Loucy (cell line): ENCODE data around the gene EID2.

ENCODE experiments used
- EZH2phosphoT487 ChIP-seq: fragments of 200-600 bp; IDR thresholded peaks from 2 replicates; pipeline ENCODE4 v1.6.1; 2018; ENCODE audit warnings: antibody characterized with exemption, mild to moderate bottlenecking, moderate library complexity, borderline replicate concordance
- TF ChIP-seq, protein P1 (sequence below): fragments of 200-600 bp; sonication (generic); conservative IDR thresholded peaks from 2 replicates; pipeline ENCODE4 v1.5.1; 2014; ENCODE audit warnings: mild to moderate bottlenecking, antibody characterized with exemption, low read length

DNA sequence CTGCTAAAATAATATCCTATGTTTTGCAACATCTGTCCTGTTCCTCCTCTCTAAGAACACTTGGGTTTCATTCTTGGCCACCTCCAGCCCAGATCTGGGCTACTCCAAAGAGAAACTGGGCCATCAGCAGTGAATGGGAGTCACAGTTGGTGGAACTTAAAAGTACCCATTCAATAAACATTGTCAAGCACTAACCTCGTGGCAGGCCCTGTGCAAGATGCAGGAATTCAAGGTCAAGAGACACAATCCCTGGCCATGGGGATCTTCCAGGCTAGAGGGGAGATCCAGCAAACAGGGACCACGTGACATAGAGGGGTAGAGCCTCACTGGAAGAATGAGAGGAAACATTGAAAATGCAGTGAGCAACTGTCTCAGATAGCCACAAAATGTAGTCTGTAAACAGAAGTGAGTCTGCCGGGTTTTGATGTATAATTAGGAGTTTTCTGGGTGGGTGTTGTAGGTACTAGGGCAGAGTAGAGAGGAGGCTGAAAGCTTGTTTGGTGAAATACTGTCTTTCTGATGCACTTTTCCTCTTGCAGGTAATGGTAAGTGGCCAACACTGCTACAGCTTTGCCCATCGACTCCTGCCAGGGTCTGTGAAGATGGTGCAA is 14.8 kb upstream of the EID2 start:
- TF ChIP-seq EZH2phosphoT487 = no peak
- TF ChIP-seq, protein P1, sequence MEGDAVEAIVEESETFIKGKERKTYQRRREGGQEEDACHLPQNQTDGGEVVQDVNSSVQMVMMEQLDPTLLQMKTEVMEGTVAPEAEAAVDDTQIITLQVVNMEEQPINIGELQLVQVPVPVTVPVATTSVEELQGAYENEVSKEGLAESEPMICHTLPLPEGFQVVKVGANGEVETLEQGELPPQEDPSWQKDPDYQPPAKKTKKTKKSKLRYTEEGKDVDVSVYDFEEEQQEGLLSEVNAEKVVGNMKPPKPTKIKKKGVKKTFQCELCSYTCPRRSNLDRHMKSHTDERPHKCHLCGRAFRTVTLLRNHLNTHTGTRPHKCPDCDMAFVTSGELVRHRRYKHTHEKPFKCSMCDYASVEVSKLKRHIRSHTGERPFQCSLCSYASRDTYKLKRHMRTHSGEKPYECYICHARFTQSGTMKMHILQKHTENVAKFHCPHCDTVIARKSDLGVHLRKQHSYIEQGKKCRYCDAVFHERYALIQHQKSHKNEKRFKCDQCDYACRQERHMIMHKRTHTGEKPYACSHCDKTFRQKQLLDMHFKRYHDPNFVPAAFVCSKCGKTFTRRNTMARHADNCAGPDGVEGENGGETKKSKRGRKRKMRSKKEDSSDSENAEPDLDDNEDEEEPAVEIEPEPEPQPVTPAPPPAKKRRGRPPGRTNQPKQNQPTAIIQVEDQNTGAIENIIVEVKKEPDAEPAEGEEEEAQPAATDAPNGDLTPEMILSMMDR = no peak
